ENCODE results near the gene MLLT3.

The MLLT3 gene

DNA sequence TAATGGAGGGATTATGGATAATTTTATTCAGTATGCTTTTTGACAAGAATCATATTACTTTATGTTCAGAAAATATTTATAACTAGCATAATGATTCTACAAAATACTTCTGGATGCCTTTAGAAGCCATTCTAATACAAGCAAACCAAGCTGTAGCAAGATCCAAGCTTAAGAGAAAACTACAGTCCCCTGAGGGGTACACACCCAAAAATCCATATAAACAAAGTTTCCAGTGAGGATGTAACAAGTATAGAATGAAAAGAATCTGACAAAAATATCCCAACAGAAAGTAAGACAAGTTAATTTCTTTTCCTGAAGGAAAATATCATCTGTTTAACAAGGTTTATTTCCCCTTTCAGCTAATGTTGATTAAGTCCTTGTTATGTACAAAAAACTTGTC is 53.9 kb downstream of the MLLT3 start:
- H3K36me3 ChIP-seq (ENCODE audit: control insufficient read depth in 1 of 2, insufficient read depth in 2 of 2, low read length in 2 of 2), result no peaks in the 10 kb centered on the region
- no peak overlapping the region for H2BK12ac ChIP-seq (ENCODE audit: low read length)
- H3K79me1 ChIP-seq (ENCODE audit: low read length), result no peaks in the 10 kb centered on the region
- no peak overlapping the region for H4K8ac ChIP-seq (ENCODE audit: low read depth, low read length)
- no peak overlapping the region for H3K4me2 ChIP-seq (ENCODE audit: low read length)
- no peak overlapping the region for H3K14ac ChIP-seq (ENCODE audit: low read length)
- no peak overlapping the region for H2BK5ac ChIP-seq (ENCODE audit: low read depth, low read length, poor library complexity)
- no peak overlapping the region for H3K4ac ChIP-seq (ENCODE audit: low read depth, low read length)
- no peaks in the 10 kb centered on the region for H3K27me3 ChIP-seq (ENCODE audit: insufficient read depth, low read length)
- H3K4me1 ChIP-seq (ENCODE audit: control insufficient read depth in 1 of 2, insufficient read depth in 2 of 2, low read length in 2 of 2), result no peaks in the 10 kb centered on the region
- H3K18ac ChIP-seq (ENCODE audit: low read length), result no peak overlapping the region
- no peak overlapping the region for H2AK5ac ChIP-seq (ENCODE audit: low read length)
- no peaks in the 10 kb centered on the region for H3K79me2 ChIP-seq (ENCODE audit: control insufficient read depth, insufficient read depth, low read length, poor library complexity)
- H3K9me3 ChIP-seq (ENCODE audit: insufficient read depth, low read depth, low read length), result no peaks in the 10 kb centered on the region
- no peak overlapping the region for H3K27ac ChIP-seq (ENCODE audit: low read depth, low read length)
- H2AFZ ChIP-seq (ENCODE audit: insufficient read depth, low read length, poor library complexity), result no peak overlapping the region
- DNase-seq, result no peak
- H4K91ac ChIP-seq (ENCODE audit: low read depth, low read length), result no peak overlapping the region
- no peak overlapping the region for H4K12ac ChIP-seq (ENCODE audit: low read depth, low read length)
- no peak overlapping the region for H3K9ac ChIP-seq (ENCODE audit: low read length)
- H2BK120ac ChIP-seq (ENCODE audit: insufficient read depth, low read length, poor library complexity), result no peak overlapping the region
- H3K4me3 ChIP-seq (ENCODE audit: low read depth, low read length), result no peak overlapping the region
- H3K23ac ChIP-seq (ENCODE audit: low read length), result no peak overlapping the region

DNA sequence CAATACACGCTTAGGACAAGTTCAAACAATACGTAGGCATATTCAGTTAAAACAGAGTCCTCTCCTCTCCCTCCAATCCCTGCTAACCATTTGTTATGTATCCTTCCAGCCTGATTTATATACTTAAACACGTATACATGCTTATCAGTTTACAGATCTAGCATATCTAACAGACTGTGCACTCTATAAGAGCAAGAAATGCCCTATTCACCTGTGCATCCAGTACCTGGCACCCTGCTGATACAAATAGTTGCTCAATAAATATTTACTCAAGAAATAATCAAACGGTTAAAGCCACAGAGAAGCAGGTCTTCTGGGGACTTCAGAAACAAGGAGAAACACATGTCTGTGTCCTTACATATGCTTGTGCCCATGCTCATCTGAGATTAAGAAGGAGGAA is 55.9 kb downstream of the MLLT3 start:
- H4K12ac ChIP-seq (ENCODE audit: low read depth, low read length), result no peak overlapping the region
- H3K4me3 ChIP-seq (ENCODE audit: low read depth, low read length), result no peak overlapping the region
- no peak overlapping the region for H2AK5ac ChIP-seq (ENCODE audit: low read length)
- H3K14ac ChIP-seq (ENCODE audit: low read length), result no peak overlapping the region
- WGBS (ENCODE audit: extremely low coverage, insufficient coverage, insufficient read length), result no CpG with 5 or more reads among the region's 4 CpGs
- H3K18ac ChIP-seq (ENCODE audit: low read length), result no peak overlapping the region
- no peak overlapping the region for H2BK5ac ChIP-seq (ENCODE audit: low read depth, low read length, poor library complexity)
- no peak overlapping the region for H2BK120ac ChIP-seq (ENCODE audit: insufficient read depth, low read length, poor library complexity)
- no peaks in the 10 kb centered on the region for H3K36me3 ChIP-seq (ENCODE audit: control insufficient read depth in 1 of 2, insufficient read depth in 2 of 2, low read length in 2 of 2)
- H3K79me2 ChIP-seq (ENCODE audit: control insufficient read depth, insufficient read depth, low read length, poor library complexity), result no peaks in the 10 kb centered on the region
- no peak for DNase-seq
- no peaks in the 10 kb centered on the region for H3K9me3 ChIP-seq (ENCODE audit: insufficient read depth, low read depth, low read length)
- no peak overlapping the region for H3K4me2 ChIP-seq (ENCODE audit: low read length)
- no peak overlapping the region for H3K4ac ChIP-seq (ENCODE audit: low read depth, low read length)
- no peak overlapping the region for H3K23ac ChIP-seq (ENCODE audit: low read length)
- no peaks in the 10 kb centered on the region for H3K27me3 ChIP-seq (ENCODE audit: insufficient read depth, low read length)
- H3K9ac ChIP-seq (ENCODE audit: low read length), result no peak overlapping the region
- H2BK12ac ChIP-seq (ENCODE audit: low read length), result no peak overlapping the region
- H3K79me1 ChIP-seq (ENCODE audit: low read length), result no peaks in the 10 kb centered on the region
- no peak overlapping the region for H2AFZ ChIP-seq (ENCODE audit: insufficient read depth, low read length, poor library complexity)
- no peak overlapping the region for H4K91ac ChIP-seq (ENCODE audit: low read depth, low read length)
- H4K8ac ChIP-seq (ENCODE audit: low read depth, low read length), result no peak overlapping the region
- H3K27ac ChIP-seq (ENCODE audit: low read depth, low read length), result no peak overlapping the region
- no peaks in the 10 kb centered on the region for H3K4me1 ChIP-seq (ENCODE audit: control insufficient read depth in 1 of 2, insufficient read depth in 2 of 2, low read length in 2 of 2)

DNA sequence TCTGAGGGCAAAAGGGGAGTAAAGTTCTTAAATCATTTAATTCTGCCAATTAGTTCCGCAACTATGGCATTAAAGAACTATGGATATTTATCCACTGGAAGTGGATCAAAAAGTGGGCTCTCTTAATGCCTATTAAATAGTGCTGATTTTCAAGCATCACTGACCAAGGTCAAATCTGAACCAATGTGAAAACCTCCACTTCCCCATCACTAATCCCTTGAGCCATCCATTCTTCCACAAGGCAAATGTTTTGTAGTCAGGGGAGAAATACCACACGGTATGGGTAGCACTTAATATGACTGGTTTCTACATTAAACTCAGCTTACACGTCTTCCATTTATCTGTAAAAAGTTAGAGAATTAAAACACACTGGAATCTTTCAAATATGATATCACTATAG is 57.6 kb downstream of the MLLT3 start:
- Histone ChIP-seq H3K4me2 (ENCODE audit: low read length) (no peak overlapping the region), H4K8ac (ENCODE audit: low read depth, low read length) (no peak overlapping the region), H2AFZ (ENCODE audit: insufficient read depth, low read length, poor library complexity) (no peak overlapping the region), H3K27me3 (ENCODE audit: insufficient read depth, low read length) (no peaks in the 10 kb centered on the region), H3K9ac (ENCODE audit: low read length) (no peak overlapping the region), H4K12ac (ENCODE audit: low read depth, low read length) (no peak overlapping the region), H3K18ac (ENCODE audit: low read length) (no peak overlapping the region), H3K4me3 (ENCODE audit: low read depth, low read length) (no peak overlapping the region), H3K79me1 (ENCODE audit: low read length) (no peaks in the 10 kb centered on the region), H3K9me3 (ENCODE audit: insufficient read depth, low read depth, low read length) (no peaks in the 10 kb centered on the region), H4K91ac (ENCODE audit: low read depth, low read length) (no peak overlapping the region), H3K4ac (ENCODE audit: low read depth, low read length) (no peak overlapping the region), H2AK5ac (ENCODE audit: low read length) (no peak overlapping the region), H2BK12ac (ENCODE audit: low read length) (no peak overlapping the region), H2BK120ac (ENCODE audit: insufficient read depth, low read length, poor library complexity) (no peak overlapping the region), H3K4me1 (ENCODE audit: control insufficient read depth in 1 of 2, insufficient read depth in 2 of 2, low read length in 2 of 2) (no peaks in the 10 kb centered on the region), H3K23ac (ENCODE audit: low read length) (no peak overlapping the region), H2BK5ac (ENCODE audit: low read depth, low read length, poor library complexity) (no peak overlapping the region), H3K27ac (ENCODE audit: low read depth, low read length) (no peak overlapping the region), H3K36me3 (ENCODE audit: control insufficient read depth in 1 of 2, insufficient read depth in 2 of 2, low read length in 2 of 2) (no peaks in the 10 kb centered on the region), H3K14ac (ENCODE audit: low read length) (no peak overlapping the region), H3K79me2 (ENCODE audit: control insufficient read depth, insufficient read depth, low read length, poor library complexity) (no peaks in the 10 kb centered on the region)
- no CpG with 5 or more reads among the region's 3 CpGs for WGBS (ENCODE audit: extremely low coverage, insufficient coverage, insufficient read length)
- no peak for DNase-seq

- Histone ChIP-seq H3K4me3 (ENCODE audit: low read depth, low read length) (no peak overlapping the region), H4K91ac (ENCODE audit: low read depth, low read length) (no peak overlapping the region), H3K27ac (ENCODE audit: low read depth, low read length) (no peak overlapping the region), H3K18ac (ENCODE audit: low read length) (no peak overlapping the region), H4K8ac (ENCODE audit: low read depth, low read length) (no peak overlapping the region), H2AK5ac (ENCODE audit: low read length) (no peak overlapping the region), H3K9ac (ENCODE audit: low read length) (no peak overlapping the region), H3K36me3 (ENCODE audit: control insufficient read depth in 1 of 2, insufficient read depth in 2 of 2, low read length in 2 of 2) (no peaks in the 10 kb centered on the region), H3K79me2 (ENCODE audit: control insufficient read depth, insufficient read depth, low read length, poor library complexity) (no peaks in the 10 kb centered on the region), H3K27me3 (ENCODE audit: insufficient read depth, low read length) (no peaks in the 10 kb centered on the region), H3K9me3 (ENCODE audit: insufficient read depth, low read depth, low read length) (no peaks in the 10 kb centered on the region), H3K14ac (ENCODE audit: low read length) (no peak overlapping the region), H2AFZ (ENCODE audit: insufficient read depth, low read length, poor library complexity) (no peak overlapping the region), H3K4me2 (ENCODE audit: low read length) (no peak overlapping the region), H3K23ac (ENCODE audit: low read length) (no peak overlapping the region), H4K12ac (ENCODE audit: low read depth, low read length) (no peak overlapping the region), H2BK12ac (ENCODE audit: low read length) (no peak overlapping the region), H2BK120ac (ENCODE audit: insufficient read depth, low read length, poor library complexity) (no peak overlapping the region), H3K4me1 (ENCODE audit: control insufficient read depth in 1 of 2, insufficient read depth in 2 of 2, low read length in 2 of 2) (no peaks in the 10 kb centered on the region), H3K4ac (ENCODE audit: low read depth, low read length) (no peak overlapping the region), H3K79me1 (ENCODE audit: low read length) (no peaks in the 10 kb centered on the region), H2BK5ac (ENCODE audit: low read depth, low read length, poor library complexity) (no peak overlapping the region)
- no CpG with 5 or more reads among the region's 1 CpG for WGBS (ENCODE audit: extremely low coverage, insufficient coverage, insufficient read length)
- no peak for DNase-seq
These were observed 58.4 kb downstream of the MLLT3 start for GRCh38 chr9:20563917-20564316.

GRCh38 chr9:20562051-20562450 is 60.2 kb downstream of the MLLT3 start:
- H3K4me3 ChIP-seq (ENCODE audit: low read depth, low read length), result no peak overlapping the region
- no peaks in the 10 kb centered on the region for H3K79me2 ChIP-seq (ENCODE audit: control insufficient read depth, insufficient read depth, low read length, poor library complexity)
- H3K23ac ChIP-seq (ENCODE audit: low read length), result no peak overlapping the region
- no peaks in the 10 kb centered on the region for H3K27me3 ChIP-seq (ENCODE audit: insufficient read depth, low read length)
- no peak overlapping the region for H4K12ac ChIP-seq (ENCODE audit: low read depth, low read length)
- H3K4ac ChIP-seq (ENCODE audit: low read depth, low read length), result no peak overlapping the region
- no peaks in the 10 kb centered on the region for H3K4me1 ChIP-seq (ENCODE audit: control insufficient read depth in 1 of 2, insufficient read depth in 2 of 2, low read length in 2 of 2)
- H2AK5ac ChIP-seq (ENCODE audit: low read length), result no peak overlapping the region
- H2BK120ac ChIP-seq (ENCODE audit: insufficient read depth, low read length, poor library complexity), result no peak overlapping the region
- H2BK12ac ChIP-seq (ENCODE audit: low read length), result no peak overlapping the region
- H2BK5ac ChIP-seq (ENCODE audit: low read depth, low read length, poor library complexity), result no peak overlapping the region
- no peak overlapping the region for H3K18ac ChIP-seq (ENCODE audit: low read length)
- no peak overlapping the region for H4K91ac ChIP-seq (ENCODE audit: low read depth, low read length)
- H3K79me1 ChIP-seq (ENCODE audit: low read length), result no peaks in the 10 kb centered on the region
- no peak overlapping the region for H4K8ac ChIP-seq (ENCODE audit: low read depth, low read length)
- no CpG with 5 or more reads among the region's 2 CpGs for WGBS (ENCODE audit: extremely low coverage, insufficient coverage, insufficient read length)
- no peak overlapping the region for H2AFZ ChIP-seq (ENCODE audit: insufficient read depth, low read length, poor library complexity)
- H3K14ac ChIP-seq (ENCODE audit: low read length), result no peak overlapping the region
- no peak overlapping the region for H3K27ac ChIP-seq (ENCODE audit: low read depth, low read length)
- H3K36me3 ChIP-seq (ENCODE audit: control insufficient read depth in 1 of 2, insufficient read depth in 2 of 2, low read length in 2 of 2), result no peaks in the 10 kb centered on the region
- H3K9me3 ChIP-seq (ENCODE audit: insufficient read depth, low read depth, low read length), result no peaks in the 10 kb centered on the region
- H3K9ac ChIP-seq (ENCODE audit: low read length), result no peak overlapping the region
- H3K4me2 ChIP-seq (ENCODE audit: low read length), result no peak overlapping the region
- no peak for DNase-seq

All from trophoblast cell (in vitro differentiated cells and primary cell).